Fibroblast of skin of left biceps (primary cell): ENCODE results near the gene RELN.
"Not testable (repeated sequence)": the region's sequence is repeated elsewhere in the genome, so short reads cannot be mapped to it uniquely, and the experiment has no call there.

Source experiments
- DNase-seq, 2 experiments: peaks; one replicate each; pipeline ENCODE4 v3.0.0-alpha.2; 2013; ENCODE audit warnings: low read depth in 2 of 2

RELN gene

DNA sequence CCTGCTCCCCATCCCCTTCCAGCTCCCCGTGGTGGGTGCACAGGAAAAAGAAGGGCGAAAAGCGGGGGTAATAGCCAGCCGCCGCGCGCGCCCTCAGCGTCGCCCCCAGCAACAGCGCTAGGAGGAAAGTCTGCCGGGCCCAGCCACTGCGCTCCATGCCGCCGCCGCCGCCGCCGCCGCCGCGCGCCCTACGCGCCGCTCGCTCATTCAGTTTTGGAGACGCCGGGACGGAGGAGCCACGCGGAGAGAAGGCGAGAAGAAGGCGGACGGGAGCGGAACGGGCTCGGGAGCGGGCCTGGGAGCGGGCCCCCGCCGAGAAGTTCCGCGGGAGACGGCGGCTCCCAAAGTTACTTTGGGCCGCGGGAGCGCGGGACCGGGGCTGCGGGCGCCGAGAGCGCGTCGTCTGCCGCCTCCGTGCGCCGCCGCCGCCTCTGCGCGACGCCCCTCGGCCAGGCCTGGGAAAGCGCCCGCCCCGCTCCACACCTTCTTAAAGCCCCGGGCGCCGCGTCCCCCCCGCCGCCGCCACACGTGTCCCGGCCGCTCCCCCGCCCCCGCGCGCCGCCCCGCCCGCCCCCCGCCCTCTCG is at the start of gene RELN:
Gene RELN (minus strand): TSS at position 459 of the 585 bp plus-strand sequence. CDS start 302 bp downstream, at position 157.
- peak; percentile 1 to 5 for DNase-seq

DNA sequence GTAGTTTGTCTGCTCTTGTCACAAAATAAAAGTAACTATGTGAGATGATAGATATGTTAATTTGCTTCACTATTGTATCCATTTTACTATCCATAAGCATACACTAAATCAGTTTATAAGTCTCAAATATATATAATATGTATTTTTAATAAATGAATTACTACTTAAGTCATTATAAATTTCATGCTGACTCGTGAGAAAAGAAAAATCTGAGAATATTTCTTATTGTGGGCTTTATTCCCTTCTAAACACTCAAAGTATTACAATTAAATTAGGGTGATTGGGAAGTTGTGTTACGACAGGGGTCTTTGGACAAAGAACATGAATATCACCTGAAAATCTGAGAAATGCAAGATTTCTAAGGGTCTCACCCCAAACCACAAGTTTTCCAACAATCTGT is 48.7 kb upstream of the RELN start:
- no peak for DNase-seq

DNA sequence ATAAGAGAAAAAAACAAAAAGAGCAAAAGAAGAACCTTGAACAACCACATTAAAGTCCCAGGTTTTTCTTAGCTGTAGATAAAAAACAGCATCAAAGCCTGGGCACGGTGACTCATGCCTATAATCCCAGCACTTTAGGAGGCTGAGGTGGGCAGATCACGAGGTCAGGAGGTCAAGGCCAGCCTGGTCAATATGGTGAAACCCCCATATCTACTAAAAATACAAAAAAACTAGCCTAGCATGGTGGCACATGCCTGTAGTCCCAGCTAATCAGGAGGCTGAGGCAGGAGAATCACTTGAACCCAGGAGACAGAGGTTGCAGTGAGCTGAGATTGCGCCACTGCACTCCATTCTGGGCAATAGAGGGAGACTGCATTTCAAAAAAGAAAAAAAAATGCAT is 47.4 kb upstream of the RELN start:
- DNase-seq = not testable (repeated sequence)

DNA sequence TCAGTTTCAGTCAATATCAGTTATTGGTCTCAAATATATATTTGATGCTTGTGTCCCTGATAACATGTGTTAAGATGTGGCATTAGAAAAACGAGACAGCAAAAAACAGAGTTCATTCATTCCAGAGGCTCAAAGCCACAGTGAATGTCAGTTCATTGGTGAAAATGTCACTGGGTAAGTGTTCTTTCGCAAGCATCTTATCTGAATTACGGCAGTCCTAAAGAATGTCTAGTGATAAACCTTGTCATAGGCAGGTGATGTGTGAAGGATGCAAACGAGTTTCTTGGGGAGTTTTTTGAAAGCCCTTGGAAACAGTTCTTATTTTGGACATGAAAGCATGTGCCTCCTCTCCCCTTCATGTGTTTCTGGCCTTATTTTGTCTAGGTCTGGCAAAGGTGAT is 45.9 kb upstream of the RELN start:
- no peak for DNase-seq

DNA sequence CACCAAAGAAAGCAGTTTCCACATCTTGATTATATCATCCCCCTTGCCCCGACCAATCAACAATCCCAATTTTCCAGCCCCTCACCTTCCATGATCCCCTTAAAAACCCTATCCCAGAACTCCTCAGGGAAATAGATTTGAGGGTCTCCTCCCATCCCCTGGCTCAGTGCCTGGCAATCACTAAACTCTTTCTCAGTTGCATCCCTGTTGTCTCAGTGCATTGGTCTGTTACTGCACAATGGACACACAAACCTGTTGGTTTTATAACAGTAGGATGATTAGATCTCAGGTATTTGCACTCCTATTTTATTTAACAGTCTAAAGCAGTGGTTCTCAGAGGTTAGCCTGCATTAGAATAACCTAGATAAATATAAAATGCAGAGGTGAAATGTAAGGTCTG is 45.2 kb upstream of the RELN start:
- DNase-seq = no peak

DNA sequence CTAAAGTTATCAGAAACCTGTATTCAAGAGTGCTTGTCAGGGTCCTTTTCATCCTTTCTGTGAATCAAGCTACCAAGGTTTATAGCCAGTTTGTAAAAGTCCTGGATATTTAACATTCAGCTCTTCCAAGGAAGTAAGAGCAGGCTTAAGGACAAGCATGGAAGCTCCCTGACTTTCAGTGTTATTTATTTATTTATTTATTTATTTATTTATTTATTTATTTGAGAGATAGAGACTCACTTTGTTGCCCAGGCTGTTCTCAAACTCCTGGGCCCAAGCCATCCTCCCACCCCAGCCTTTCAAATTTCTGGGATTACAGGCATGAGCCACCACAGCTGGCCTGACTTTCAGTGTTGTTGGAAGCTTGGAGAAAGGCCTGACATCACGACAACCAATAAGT is 44.4 kb upstream of the RELN start:
- no peak for DNase-seq

DNA sequence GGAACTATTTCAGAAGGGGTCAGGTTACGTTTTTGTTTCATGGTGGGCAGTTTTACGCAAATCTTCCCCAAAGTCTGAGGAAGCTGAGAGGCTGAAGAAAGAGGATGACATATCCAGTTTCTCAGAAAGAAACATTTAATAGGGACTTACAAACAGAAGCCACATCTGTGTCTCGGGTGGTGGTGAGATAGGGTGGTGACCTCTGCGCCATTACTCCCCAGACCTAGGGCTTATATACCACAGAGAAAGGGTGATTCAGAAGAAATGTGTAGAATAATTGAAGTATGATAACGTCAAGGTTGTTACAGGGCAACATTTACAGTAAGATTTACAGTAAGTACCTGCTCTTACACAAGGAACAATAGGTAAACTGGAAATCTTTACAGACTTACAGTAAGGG is 43.0 kb upstream of the RELN start:
- no peak for DNase-seq

DNA sequence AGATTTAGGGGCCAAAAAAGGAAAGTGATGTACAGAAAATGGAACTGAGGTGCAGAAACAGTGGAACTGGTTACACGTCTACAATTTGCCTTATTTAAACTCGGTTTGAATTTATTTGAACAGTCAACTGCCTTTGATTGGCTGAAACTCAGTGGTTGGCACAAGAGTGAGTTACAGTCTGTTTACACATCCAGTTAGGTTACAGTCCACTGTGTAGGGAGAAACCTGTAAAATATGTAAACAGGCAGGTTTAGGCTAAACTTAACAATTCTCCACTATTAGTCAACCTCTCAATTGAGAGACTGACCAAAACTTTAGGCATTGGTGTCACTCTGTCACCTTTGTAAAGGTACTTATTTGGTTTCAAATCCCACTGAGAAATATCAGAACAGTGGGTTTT is 40.3 kb upstream of the RELN start:
- DNase-seq = no peak

DNA sequence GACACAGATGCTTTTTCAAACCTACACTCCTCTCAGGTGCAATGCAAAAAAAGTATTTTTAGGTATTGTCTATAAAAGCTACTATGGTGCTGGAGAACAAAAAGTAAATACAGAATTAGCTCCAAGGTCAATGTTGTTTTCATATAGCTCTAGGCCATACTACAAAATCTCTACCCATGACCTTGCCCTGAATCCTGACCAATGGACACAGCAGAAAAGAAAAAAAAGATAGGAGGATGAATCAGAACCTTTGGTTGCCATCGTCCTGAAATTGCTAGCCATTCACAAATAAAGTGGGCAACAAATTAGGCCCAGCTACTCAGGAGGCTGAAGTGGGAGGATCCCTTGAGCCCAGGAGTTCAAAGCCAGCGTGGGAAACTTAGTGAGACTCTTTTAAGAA is 35.2 kb upstream of the RELN start:
- no peak for DNase-seq

DNA sequence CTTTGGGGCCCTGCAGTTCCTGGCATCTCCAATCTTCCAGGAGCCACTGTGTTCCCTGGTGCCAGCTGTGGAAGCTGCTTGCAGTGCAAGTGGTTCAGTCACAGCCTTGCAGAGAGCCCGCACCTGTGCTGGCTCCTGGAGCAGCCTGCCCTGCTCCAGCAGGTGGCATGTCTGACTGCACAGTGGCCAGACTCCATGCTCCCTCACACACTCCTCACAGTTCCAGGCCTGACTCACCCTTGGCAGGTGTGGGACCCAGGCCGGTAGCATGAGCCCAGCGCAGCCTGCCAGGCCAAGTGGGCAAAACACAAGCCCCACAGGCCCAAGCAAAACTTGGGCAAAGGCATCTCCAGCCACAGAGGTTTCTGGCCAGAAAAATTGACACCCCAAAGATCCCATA is 33.6 kb upstream of the RELN start:
- DNase-seq = no peak

DNA sequence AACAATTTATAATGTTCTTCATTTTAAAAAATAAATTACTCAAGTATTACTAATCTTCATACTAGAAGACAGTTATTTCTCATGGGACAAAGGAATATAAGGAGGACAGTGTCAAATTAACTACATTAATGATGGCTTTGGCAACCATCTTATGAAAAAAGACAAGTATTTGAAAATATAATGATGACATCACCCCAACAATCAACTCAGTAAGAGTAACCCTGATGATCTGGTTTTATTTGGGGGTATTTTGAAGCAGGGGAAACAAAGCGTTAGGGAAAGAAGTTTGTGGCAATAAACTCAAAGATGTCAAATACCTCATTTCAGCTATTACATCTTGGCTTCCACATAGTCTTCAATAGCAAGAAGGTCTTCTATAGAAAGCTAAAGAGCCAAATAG is 29.0 kb upstream of the RELN start:
- DNase-seq = no peak

DNA sequence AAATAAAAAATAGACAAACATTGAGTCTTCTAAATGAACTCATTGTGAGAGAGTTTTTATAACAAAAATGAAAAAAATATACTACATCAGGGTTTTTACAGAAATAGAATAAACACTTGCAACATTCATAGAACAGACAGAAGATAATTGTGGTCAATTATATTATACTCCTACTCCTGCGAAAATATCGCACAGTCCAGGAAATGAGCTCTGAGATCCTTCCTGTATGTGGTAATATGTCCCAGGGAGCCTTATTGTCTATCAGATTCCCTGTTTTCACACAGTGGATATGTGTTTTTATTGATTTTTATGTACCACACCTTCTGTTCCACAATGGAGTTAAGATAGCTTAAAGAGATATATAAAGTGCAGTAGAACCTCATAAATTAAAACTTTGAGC is 27.5 kb upstream of the RELN start:
- DNase-seq = no peak

DNA sequence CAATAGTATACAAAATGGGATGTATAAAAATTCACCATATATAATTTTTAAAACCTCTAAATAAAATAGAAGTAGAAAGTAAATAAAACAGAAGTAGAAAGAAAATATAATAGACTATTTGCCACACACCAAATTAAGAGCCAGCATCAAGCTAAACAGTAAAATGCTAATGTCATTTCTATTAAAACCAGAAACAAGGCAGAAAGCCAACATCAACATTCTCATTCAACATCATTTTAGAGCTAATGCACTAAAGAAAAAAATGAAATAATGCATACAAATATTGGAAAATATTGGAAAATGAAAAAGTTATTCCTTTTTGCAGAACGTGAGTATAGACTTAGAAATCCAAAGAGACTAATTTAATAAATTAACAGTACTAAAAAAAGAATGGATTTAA is 23.4 kb upstream of the RELN start:
- no peak for DNase-seq

DNA sequence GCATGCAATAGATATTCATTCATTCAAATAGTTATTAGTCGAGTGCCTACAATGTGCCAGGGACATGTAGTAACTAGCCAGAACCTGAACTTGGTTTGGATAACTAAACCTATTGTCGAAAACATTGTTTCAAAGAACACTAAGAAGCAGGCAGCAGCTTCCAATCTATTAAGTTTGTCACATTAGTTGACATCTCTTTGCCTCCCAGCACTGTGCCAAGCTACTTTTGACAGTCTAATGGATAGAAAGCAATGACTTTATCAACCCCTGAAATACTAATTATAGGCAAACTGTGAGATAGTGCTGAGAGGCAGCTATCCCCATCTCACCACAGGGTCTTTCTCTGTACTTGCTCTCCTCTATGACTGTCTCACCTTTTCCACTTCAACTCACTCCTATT is 22.4 kb upstream of the RELN start:
- no peak for DNase-seq

DNA sequence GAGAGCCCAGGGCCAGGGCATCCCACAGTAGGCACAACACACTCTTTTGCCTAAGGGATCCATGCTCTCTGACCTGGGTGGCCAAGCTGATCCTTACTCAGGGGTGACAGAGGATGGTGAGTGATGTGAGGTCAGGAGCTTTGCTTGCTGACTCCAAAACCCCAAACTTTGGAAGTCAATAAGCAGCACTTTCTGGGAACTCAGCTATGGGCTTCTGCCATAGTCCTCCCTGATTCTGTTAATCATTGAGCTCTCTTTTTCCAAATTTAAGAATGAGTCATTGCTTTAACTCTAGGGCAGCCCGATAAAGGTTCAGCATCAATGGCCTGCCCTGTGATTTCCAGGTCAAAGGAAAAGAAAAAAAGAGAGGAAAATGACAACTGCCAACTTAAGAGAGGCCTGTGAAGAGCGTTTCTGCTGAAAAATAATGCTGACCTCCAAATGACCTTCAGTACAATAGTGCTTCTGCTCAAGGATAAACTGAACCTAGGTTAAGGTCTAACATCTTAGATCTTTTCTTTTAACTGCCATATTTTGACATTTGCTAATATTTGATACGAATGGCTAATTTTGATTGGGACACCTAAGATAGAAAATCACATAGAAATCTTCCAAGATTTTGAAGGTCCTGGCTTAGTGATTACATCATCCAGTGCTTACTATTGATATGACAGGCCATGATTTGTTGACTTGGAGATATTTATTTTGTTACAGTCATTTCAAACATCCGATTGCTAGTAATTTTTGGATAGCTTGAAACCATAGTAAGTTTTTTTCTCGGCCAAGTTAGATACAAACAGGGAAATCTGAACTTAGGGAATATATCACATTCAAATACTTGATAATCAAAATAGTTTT is 20.8 kb upstream of the RELN start:
- DNase-seq = no peak

DNA sequence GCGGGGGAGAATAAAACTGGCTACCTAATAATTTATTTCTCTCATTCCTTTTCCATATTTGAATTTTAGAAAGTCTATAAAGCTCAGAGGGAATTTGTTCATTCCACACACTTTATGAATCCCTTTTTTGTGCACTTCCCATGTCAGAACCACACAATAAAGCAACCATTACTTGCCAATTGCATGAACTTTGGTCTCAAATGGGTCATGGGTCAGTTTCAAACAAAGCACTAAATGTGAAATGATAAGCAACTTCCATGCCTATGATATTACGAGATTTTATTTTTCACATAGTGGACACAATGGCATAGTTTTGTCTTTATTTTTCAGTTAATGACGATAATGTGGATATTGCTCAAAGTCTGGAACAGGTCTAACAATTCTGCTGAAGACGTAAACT is 18.6 kb upstream of the RELN start:
- DNase-seq = no peak

DNA sequence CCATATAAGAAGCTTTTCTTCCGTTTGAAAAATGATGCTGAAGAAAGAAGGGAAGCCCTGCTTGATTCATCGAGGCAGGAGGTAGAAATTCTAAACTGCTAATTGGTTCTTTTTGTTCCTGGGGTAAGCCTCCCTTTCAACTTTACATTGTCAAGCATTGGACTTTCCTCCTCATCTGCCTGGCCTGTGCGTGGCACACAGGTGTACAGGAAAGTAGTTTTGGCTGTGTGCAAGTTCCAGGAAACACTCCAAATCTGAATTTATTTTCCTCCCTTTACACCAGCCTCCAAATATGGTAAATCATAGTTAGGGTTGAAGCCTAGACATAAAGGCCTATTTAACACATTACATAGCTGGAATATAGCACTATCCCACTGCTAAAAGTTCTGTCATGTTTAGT is 18.2 kb upstream of the RELN start:
- no peak for DNase-seq

DNA sequence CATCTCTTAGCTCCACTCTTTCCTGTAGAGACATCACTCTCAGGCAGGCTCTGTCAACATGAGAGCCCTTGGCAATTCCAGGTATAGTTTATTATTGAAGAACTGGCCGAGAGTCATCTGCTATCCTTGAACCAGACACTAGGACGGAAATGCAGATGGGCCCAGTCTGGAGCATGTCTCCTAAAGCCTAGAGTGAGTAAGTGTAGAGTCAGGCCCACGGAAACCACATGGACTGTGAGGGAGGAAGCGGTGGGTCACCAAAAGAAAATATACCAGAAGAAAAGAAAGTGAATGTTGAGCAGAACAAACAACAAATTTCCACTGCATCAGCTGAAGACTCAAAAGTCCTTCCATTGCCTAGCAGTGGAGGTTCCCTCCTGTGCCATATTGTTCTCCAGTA is 15.7 kb upstream of the RELN start:
- DNase-seq = no peak

DNA sequence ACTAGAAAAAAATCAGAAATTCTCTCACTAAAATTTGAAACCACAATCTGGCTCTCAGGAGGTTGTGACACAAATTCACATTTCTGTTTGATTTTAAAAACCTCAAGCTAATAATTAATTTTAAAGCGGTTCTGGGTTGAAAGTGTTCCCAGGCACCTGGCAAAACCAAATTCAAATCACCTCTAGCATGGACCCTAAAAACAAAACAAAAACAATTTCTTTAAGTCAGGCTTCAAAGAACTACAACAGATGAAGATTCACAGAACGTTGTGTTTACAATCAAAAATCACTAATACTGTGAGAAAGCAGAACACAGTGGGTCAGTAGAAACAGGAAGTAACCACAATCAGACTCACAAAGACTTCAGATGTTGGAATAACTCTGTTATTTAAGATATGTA is 7.2 kb upstream of the RELN start:
- DNase-seq = no peak

DNA sequence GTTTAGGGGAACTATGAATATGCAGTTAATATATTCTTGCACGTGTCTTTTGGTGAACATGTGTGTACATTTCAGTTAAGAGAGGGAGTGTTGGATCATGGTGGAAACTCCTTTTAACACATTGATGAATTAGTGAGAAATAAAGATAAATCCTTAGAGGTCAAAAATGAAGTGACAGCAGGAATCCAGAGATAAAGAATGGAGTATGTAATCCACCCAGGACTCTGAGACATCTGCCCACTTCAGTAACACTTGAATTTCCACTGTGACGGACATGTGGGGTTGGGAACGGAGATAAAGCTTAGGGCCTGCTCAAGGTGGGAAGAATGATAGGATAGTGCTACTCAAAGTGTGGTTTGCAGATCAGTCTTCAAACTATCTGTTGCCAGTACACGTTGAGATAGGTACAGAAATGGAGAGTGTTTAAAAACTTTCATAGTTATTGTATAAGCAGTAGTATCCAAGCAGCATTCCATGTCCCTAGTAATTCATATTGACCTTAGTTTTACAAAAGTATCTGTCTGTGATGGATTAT is 6.6 kb upstream of the RELN start:
- no peak for DNase-seq

DNA sequence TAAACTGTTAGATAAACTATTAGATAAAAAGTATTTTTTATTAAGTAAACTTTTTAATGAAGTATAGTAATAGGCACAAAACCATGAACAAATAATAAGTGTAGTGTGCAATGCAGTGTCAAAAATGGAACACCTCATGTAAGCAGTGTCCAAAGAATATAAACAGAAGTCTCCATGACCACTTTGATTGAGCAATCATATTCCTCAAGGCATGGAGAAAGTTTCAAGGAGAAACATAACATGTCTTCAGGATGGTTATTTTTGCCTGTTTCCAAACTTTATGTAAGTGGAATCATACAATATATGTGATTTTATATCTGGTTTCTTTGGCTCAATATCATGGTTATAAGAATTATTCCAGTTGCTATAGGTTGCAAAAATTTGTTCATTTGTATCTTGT is 6.1 kb upstream of the RELN start:
- no peak for DNase-seq

DNA sequence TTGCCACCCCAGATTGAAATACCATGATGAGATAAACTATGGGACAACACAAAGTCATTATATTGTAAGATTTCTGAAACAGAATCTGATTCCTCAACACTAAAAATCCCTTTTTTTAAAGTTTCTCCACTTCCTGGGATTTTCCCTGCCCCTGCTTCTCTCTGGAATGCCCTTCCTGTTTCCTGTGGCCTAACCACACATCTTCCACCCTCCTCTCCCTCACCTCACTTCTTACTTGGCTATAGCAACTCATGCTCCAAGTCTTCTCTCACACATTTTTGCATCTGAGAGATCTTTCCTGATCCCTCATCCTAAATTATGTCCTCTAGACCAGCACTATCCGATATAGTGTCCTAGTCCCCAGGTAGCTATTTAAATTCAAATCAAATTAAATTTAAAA is 4.1 kb upstream of the RELN start:
- DNase-seq = no peak

DNA sequence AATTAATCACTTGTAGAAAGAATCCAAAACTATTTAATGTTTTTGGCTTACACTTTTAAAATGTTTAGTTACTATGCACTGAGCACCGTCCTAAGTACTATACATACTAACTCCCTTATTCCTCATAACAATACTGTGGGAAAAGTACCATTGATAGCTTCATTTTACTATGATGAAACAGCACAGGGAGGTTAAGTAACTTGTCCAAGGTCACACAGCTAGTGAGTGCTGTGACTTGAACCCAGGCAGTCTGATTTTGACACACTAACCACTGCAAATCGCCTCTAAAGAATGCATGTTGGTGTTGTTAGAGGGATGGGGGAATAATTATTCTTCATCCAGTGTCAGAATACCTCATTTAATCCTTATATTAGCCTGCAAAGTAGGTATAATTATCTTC is 1.9 kb upstream of the RELN start:
- no peak for DNase-seq
